Thymus (tissue), 11 donors: ENCODE data around the gene ZNF710. TPM values are rescaled to one million over a fixed set of nuclear protein-coding genes. Genes with fewer than 3 reads are reported as not detected.

Experiments used
- DNase-seq, 9 donors: peaks; one replicate each; pipeline ENCODE4 v3.0.0-alpha.2; 2013; ENCODE audit warnings: low spot score in 9 of 9, low read depth in 6 of 9, missing footprints in 1 of 9
- H3K27ac ChIP-seq, 2 donors: one replicate each; pipeline ENCODE4 v1.5.1; 2013; ENCODE audit warnings: control low read depth in 1 of 2, low read depth in 1 of 2, low read length in 1 of 2, mild to moderate bottlenecking in 1 of 2, moderate library complexity in 1 of 2
- H3K27me3 ChIP-seq, 2 donors: one replicate each; pipeline ENCODE4 v1.5.1; 2013; ENCODE audit warnings: low read length in 1 of 2; ENCODE audit not compliant: control insufficient read depth in 2 of 2, insufficient read depth in 1 of 2
- H3K36me3 ChIP-seq, 2 donors: one replicate each; pipeline ENCODE4 v1.5.1; 2013; ENCODE audit warnings: low read length in 1 of 2, mild to moderate bottlenecking in 1 of 2, moderate library complexity in 1 of 2; ENCODE audit not compliant: control insufficient read depth in 2 of 2, insufficient read depth in 2 of 2
- H3K4me1 ChIP-seq, 2 donors: one replicate each; pipeline ENCODE4 v1.5.1; 2013; ENCODE audit warnings: low read length in 2 of 2; ENCODE audit not compliant: control insufficient read depth in 2 of 2, insufficient read depth in 2 of 2
- H3K4me3 ChIP-seq, 2 donors: one replicate each; pipeline ENCODE4 v1.5.1; 2013; ENCODE audit warnings: low read length in 2 of 2, control low read depth in 1 of 2, mild to moderate bottlenecking in 1 of 2
- H3K9me3 ChIP-seq, 2 donors: one replicate each; pipeline ENCODE4 v1.5.1; 2013; ENCODE audit warnings: low read length in 1 of 2, mild to moderate bottlenecking in 1 of 2; ENCODE audit not compliant: control insufficient read depth in 2 of 2, insufficient read depth in 1 of 2
- WGBS: extraction: QIAGEN DNeasy Blood & Tissue Kit; methylation state at CpG from one replicate; pipeline ENCODE4 v1.1.7; 2013; 5-methylcytosine and 5-hydroxymethylcytosine counted together
- polyA plus RNA-seq: library from polyadenylated mRNA; stranded (reverse); fragments of 200-250 nt; gene quantifications from one replicate; pipeline ENCODE4 v1.2.3, GENCODE V29; 2013
- total RNA-seq: library from RNA; stranded (reverse); fragments of 120-200 nt; gene quantifications from one replicate; pipeline ENCODE4 v1.2.4, GENCODE V29; 2013
- donor health status: healthy.

ZNF710 gene
- total and polyA plus RNA-seq, 2 donors = 12.5 to 21.9 TPM

DNA sequence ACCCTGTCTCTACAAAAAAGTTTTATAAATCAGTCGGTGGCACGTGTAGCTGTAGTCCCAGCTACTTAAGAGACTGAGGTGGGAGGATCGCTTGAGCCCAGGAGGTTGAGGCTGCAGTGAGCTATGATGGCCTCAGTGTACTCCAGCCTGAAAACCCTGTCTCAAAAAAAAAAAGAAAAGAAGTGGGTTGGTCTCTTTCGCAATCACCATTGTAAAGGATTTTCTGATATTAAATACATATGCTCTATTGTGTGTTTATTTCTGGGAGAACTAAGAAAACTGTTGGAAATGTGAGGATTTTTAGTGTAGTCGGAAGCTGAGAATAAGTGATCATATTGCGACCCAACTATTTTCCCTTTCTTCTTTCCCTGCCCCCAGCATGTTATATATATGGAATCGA is 7.5 kb downstream of the ZNF710 start:
- 96% methylated on average over 7 of the region's 7 CpGs for WGBS
- Histone ChIP-seq H3K9me3 (peaks cover 1 to 20% of the 10 kb centered on the region in 2 donors), H3K4me1 (peaks cover 6 to 36% of the 10 kb centered on the region in 2 donors), H3K27ac (no peak overlapping the region), H3K27me3 (no peaks in the 10 kb centered on the region), H3K36me3 (no peaks in the 10 kb centered on the region), H3K4me3 (no peak overlapping the region)
- no peak for DNase-seq

DNA sequence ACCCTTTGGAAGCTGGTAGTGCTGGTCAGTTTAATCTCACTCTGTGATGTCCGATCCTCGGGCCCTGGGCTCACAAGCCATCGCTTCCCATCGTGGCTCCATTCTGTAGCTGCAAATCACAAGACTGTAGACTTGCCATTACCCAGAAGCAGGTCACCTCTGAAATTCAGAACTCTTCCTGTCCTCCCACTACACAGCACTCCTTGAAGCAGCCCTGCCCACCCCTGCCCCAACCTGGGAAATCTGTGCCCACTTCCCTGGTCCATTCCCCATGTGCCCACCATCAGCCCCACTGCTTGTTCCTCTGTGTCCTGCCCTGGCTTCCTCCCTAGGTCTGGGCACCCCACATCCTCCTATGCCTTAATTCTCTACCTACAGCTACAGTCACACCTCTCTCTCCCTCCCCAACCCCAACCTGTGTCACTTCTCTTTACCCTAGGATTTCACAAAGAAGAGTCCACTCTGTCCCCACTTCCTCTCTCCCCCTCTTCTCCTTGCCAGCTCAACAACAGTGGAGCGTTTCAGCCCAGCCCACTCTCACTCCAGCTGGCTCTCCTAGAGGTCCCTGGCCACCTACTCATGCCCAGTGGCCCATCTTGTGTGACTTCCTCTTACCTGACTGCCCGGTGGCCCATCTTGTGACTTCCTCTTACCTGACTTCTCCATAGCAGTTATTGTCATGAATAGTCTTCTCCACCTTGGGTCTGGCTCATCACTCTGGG is 8.3 kb downstream of the ZNF710 start:
- Histone ChIP-seq H3K4me3 (no peak overlapping the region), H3K27ac (peak overlapping the region in 1 of 2 donors; percentile 31), H3K9me3 (peaks cover 1 to 20% of the 10 kb centered on the region in 2 donors), H3K36me3 (no peaks in the 10 kb centered on the region), H3K27me3 (no peaks in the 10 kb centered on the region), H3K4me1 (peaks cover 8 to 35% of the 10 kb centered on the region in 2 donors)
- no peak for DNase-seq
- WGBS = 81% methylated on average over 6 of the region's 6 CpGs

GRCh38 chr15:90011705-90012104 is 10.6 kb downstream of the ZNF710 start:
- DNase-seq = no peak
- H3K27ac ChIP-seq = no peak overlapping the region
- 99% methylated on average over 8 of the region's 8 CpGs for WGBS
- H3K4me3 ChIP-seq = no peak overlapping the region
- no peaks in the 10 kb centered on the region for H3K36me3 ChIP-seq
- H3K27me3 ChIP-seq = no peaks in the 10 kb centered on the region
- H3K4me1 ChIP-seq = peaks cover 12 to 34% of the 10 kb centered on the region in 2 donors
- peaks cover 1 to 20% of the 10 kb centered on the region in 2 donors for H3K9me3 ChIP-seq

- H3K4me3 ChIP-seq = no peak overlapping the region
- 35% methylated on average over 6 of the region's 6 CpGs for WGBS
- DNase-seq = peak in 2 of 9 donors; percentile 33 to 78
Observed at GRCh38 chr15:90013503-90013937, 12.4 kb downstream of the ZNF710 start.

GRCh38 chr15:90015294-90015693 is 14.2 kb downstream of the ZNF710 start:
- Histone ChIP-seq H3K36me3 (no peaks in the 10 kb centered on the region), H3K4me3 (no peak overlapping the region)
- no peak for DNase-seq

More at GRCh38 chr15:90013503-90013937, 12.4 kb downstream of the ZNF710 start:
- peaks cover 1 to 20% of the 10 kb centered on the region in 2 donors for H3K9me3 ChIP-seq
- H3K27me3 ChIP-seq = no peaks in the 10 kb centered on the region
- H3K36me3 ChIP-seq = no peaks in the 10 kb centered on the region
- no peak overlapping the region for H3K27ac ChIP-seq
- peaks cover 18 to 34% of the 10 kb centered on the region in 2 donors for H3K4me1 ChIP-seq

DNA sequence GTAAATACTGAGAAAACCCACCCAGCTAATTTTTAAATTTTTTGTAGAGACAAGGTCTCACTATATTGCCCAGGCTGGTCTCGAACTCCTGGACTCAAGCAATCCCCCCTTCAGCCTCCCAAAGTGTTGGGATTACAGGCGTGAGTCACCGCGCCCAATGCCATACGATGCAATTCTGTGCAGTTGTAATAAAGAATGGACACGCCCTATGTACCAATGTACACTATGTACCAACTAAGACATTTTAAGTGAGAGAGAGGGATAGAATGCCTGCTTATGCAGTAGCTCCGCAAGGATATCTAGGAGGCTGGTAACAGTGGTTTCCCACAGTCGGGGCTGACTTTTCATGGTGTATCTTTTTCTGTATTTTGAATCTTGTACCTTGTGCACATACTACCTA is 14.6 kb downstream of the ZNF710 start:
- Histone ChIP-seq H3K27me3 (no peaks in the 10 kb centered on the region), H3K9me3 (peaks cover 1 to 18% of the 10 kb centered on the region in 2 donors), H3K27ac (no peak overlapping the region), H3K36me3 (no peaks in the 10 kb centered on the region), H3K4me3 (no peak overlapping the region), H3K4me1 (peaks cover 18 to 44% of the 10 kb centered on the region in 2 donors)
- DNase-seq = no peak
- WGBS = 99% methylated on average over 8 of the region's 8 CpGs

More at GRCh38 chr15:90015294-90015693, 14.2 kb downstream of the ZNF710 start:
- 97% methylated on average over 6 of the region's 6 CpGs for WGBS
- Histone ChIP-seq H3K27me3 (no peaks in the 10 kb centered on the region), H3K4me1 (peaks cover 18 to 39% of the 10 kb centered on the region in 2 donors), H3K27ac (no peak overlapping the region), H3K9me3 (peaks cover 1 to 20% of the 10 kb centered on the region in 2 donors)

GRCh38 chr15:90016721-90017120 is 15.6 kb downstream of the ZNF710 start:
- H3K4me1 ChIP-seq = peaks cover 18 to 49% of the 10 kb centered on the region in 2 donors
- no peak overlapping the region for H3K4me3 ChIP-seq
- peaks cover 0 to 3% of the 10 kb centered on the region in 2 donors for H3K36me3 ChIP-seq
- DNase-seq = peak in 2 of 9 donors; percentile 38 to 73
- H3K27ac ChIP-seq = no peak overlapping the region
- no peaks in the 10 kb centered on the region for H3K27me3 ChIP-seq
- WGBS = 6% methylated on average over 4 of the region's 4 CpGs
- H3K9me3 ChIP-seq = peaks cover under 1 to 9% of the 10 kb centered on the region in 2 donors

GRCh38 chr15:90018216-90018831 is 17.2 kb downstream of the ZNF710 start:
- H3K4me1 ChIP-seq = peaks cover 15 to 50% of the 10 kb centered on the region in 2 donors
- H3K36me3 ChIP-seq = peaks cover 0 to 3% of the 10 kb centered on the region in 2 donors
- H3K27me3 ChIP-seq = no peaks in the 10 kb centered on the region
- WGBS = 95% methylated on average over 17 of the region's 17 CpGs
- no peak overlapping the region for H3K27ac ChIP-seq
- no peak overlapping the region for H3K4me3 ChIP-seq
- DNase-seq = no peak
- no peaks in the 10 kb centered on the region for H3K9me3 ChIP-seq

DNA sequence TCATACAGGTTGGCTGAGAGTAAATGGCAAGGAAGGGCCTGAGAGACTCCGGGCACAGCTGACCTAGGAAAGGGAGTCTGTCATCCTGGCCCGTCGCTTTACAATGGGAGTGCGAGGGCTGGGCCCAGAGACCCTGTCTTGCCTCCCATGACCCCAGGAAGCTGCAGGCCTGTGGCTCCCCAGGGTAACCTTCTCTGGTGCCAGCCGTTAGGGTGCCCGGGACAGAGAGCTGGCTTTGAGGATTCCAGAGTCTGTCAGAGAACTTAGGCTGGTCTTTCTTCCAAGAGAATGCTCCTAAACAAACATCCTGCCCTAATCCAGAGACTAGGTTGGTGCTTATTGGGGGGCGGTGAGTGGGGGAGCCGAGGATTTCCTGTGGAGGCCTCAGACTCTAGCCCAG is 18.5 kb downstream of the ZNF710 start:
- no peak for DNase-seq
- Histone ChIP-seq H3K9me3 (no peaks in the 10 kb centered on the region), H3K36me3 (peaks cover 0 to 3% of the 10 kb centered on the region in 2 donors), H3K4me3 (no peak overlapping the region), H3K27ac (peak overlapping the region in 1 of 2 donors; percentile 3), H3K27me3 (no peaks in the 10 kb centered on the region), H3K4me1 (peaks cover 12 to 51% of the 10 kb centered on the region in 2 donors)
- 91% methylated on average over 8 of the region's 8 CpGs for WGBS
